ENCODE results near the gene C19orf81. TPM values are rescaled to one million over a fixed set of nuclear protein-coding genes. Genes with fewer than 3 reads are reported as not detected.

C19orf81 gene
- total and polyA plus RNA-seq, 9 of the 15 experiments (the other 6 are each of a cell fraction or from before 2014, with no cell fraction given), result 2.5 to 42.9 (median 33.0) TPM; not detected in 4

DNA sequence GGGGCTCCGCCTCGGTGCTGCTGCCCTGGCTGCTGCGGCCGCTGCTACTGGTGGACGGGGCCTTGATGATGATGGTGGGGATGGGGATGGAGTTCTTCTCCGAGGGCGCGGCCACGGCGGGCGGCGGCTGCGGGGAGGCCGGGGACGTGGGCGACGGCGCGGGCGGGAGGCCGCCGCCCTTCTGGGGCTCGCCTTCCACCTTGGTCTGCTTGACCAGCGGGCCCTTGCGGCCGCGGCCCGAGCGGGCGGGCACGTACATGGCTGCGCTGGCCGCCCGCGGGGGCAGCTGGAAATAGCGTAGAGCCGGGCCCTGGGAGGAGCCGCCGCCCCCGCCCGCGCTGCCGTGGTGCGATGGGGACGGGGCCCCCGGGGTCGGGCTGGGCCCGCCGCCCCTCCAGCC is 19.2 kb downstream of the C19orf81 start:
- Histone ChIP-seq H3K27ac (ENCODE audit: extremely low read depth, low read depth, low read length) (no peak overlapping the region), H3K79me2 (ENCODE audit: control insufficient read depth, insufficient read depth, low read length) (no peaks in the 10 kb centered on the region), H3K4me3 (no peak overlapping the region), H3K27me3 (ENCODE audit: control insufficient read depth in 2 of 2, insufficient read depth in 2 of 2, low read length in 2 of 2) (peaks cover 18 to 38% of the 10 kb centered on the region in 2 experiments), H3K9me1 (ENCODE audit: control insufficient read depth, insufficient read depth, low read length) (no peaks in the 10 kb centered on the region), H3K36me3 (ENCODE audit: control insufficient read depth, insufficient read depth, low read length) (no peaks in the 10 kb centered on the region), H2AFZ (ENCODE audit: low read depth, low read length) (no peak overlapping the region), H3K9ac (ENCODE audit: insufficient read depth in 1 of 2, low read depth in 2 of 2, low read length in 2 of 2) (no peak overlapping the region), H3K9me3 (replicated peaks; ENCODE audit: control insufficient read depth, insufficient read depth, low read depth, low read length) (peaks cover 6% of the 10 kb centered on the region), H4K20me1 (replicated peaks; ENCODE audit: control insufficient read depth, insufficient read depth, low read length) (peaks cover 9% of the 10 kb centered on the region; the same call in 1 of the 2 replicates), H3K4me2 (ENCODE audit: insufficient read depth, low read length) (no peak overlapping the region), H3K4me1 (replicated peaks in 1 of 2; ENCODE audit: control insufficient read depth in 2 of 2, insufficient read depth in 2 of 2, low read length in 2 of 2) (peaks cover 0 to 32% of the 10 kb centered on the region in 2 experiments; a peak in 2 of 5 replicates)
- FAIRE-seq (no peak), DNase-seq (ENCODE audit: extremely low read depth in 1 of 4, low spot score in 3 of 4) (peak in 2 of 4 experiments; percentile 52 to 58), ATAC-seq (peak; percentile 50; the same call in 2 of the 3 replicates)
- in situ Hi-C loops (cut with MboI) (no loop called here), intact Hi-C loops (cut with micrococcal nuclease) (no loop called here)
- ChIA-PET POLR2A (no interaction called here), CTCF (ENCODE audit: low intra/inter-chr PET ratio) (interaction anchor here (0.6 to 1.6 kb wide), 4 partner anchors 94 to 131 kb away, joined by 3 to 4 read pairs (median 3); no protein-coding TSS in a partner anchor)
- 0% methylated on average over 9 of the region's 49 CpGs for WGBS (ENCODE audit: insufficient coverage, low coverage, missing lambda C conversion rate)
- BruUV-seq (replicated peaks), result no TSS peak
- TF ChIP-seq, protein P1, sequence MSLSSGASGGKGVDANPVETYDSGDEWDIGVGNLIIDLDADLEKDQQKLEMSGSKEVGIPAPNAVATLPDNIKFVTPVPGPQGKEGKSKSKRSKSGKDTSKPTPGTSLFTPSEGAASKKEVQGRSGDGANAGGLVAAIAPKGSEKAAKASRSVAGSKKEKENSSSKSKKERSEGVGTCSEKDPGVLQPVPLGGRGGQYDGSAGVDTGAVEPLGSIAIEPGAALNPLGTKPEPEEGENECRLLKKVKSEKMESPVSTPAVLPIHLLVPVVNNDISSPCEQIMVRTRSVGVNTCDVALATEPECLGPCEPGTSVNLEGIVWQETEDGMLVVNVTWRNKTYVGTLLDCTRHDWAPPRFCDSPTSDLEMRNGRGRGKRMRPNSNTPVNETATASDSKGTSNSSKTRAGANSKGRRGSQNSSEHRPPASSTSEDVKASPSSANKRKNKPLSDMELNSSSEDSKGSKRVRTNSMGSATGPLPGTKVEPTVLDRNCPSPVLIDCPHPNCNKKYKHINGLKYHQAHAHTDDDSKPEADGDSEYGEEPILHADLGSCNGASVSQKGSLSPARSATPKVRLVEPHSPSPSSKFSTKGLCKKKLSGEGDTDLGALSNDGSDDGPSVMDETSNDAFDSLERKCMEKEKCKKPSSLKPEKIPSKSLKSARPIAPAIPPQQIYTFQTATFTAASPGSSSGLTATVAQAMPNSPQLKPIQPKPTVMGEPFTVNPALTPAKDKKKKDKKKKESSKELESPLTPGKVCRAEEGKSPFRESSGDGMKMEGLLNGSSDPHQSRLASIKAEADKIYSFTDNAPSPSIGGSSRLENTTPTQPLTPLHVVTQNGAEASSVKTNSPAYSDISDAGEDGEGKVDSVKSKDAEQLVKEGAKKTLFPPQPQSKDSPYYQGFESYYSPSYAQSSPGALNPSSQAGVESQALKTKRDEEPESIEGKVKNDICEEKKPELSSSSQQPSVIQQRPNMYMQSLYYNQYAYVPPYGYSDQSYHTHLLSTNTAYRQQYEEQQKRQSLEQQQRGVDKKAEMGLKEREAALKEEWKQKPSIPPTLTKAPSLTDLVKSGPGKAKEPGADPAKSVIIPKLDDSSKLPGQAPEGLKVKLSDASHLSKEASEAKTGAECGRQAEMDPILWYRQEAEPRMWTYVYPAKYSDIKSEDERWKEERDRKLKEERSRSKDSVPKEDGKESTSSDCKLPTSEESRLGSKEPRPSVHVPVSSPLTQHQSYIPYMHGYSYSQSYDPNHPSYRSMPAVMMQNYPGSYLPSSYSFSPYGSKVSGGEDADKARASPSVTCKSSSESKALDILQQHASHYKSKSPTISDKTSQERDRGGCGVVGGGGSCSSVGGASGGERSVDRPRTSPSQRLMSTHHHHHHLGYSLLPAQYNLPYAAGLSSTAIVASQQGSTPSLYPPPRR (CRISPR knock-in tag; IDR thresholded peaks at IDR 0.05; ENCODE audit: borderline replicate concordance), result no peak
- TF ChIP-seq MAFG (tag; conservative IDR thresholded peaks at IDR 0.05) (no peak), RB1 (IDR thresholded peaks at IDR 0.05; ENCODE audit: low read depth) (no peak), SAFB2 (IDR thresholded peaks at IDR 0.05; ENCODE audit: borderline replicate concordance, low read depth, low read length, severe bottlenecking) (no peak), MYNN (IDR thresholded peaks at IDR 0.05) (no peak), MYNN (CRISPR knock-in tag; IDR thresholded peaks at IDR 0.05) (no peak), SMARCB1 (IDR thresholded peaks at IDR 0.05; ENCODE audit: insufficient read length, low read depth) (no peak), ZFP36 (IDR thresholded peaks at IDR 0.05; ENCODE audit: low read depth, low read length, partially characterized antibody) (no peak), CREB1 (IDR thresholded peaks at IDR 0.05) (no peak), CREB1 (CRISPR knock-in tag; IDR thresholded peaks at IDR 0.05) (no peak)
- TF ChIP-seq, protein P2, sequence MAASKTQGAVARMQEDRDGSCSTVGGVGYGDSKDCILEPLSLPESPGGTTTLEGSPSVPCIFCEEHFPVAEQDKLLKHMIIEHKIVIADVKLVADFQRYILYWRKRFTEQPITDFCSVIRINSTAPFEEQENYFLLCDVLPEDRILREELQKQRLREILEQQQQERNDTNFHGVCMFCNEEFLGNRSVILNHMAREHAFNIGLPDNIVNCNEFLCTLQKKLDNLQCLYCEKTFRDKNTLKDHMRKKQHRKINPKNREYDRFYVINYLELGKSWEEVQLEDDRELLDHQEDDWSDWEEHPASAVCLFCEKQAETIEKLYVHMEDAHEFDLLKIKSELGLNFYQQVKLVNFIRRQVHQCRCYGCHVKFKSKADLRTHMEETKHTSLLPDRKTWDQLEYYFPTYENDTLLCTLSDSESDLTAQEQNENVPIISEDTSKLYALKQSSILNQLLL (CRISPR knock-in tag; IDR thresholded peaks at IDR 0.05; ENCODE audit: borderline replicate concordance), result no peak
- TF ChIP-seq, protein P3, sequence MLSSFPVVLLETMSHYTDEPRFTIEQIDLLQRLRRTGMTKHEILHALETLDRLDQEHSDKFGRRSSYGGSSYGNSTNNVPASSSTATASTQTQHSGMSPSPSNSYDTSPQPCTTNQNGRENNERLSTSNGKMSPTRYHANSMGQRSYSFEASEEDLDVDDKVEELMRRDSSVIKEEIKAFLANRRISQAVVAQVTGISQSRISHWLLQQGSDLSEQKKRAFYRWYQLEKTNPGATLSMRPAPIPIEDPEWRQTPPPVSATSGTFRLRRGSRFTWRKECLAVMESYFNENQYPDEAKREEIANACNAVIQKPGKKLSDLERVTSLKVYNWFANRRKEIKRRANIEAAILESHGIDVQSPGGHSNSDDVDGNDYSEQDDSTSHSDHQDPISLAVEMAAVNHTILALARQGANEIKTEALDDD (IDR thresholded peaks at IDR 0.05), result no peak

All from K562 (cell line).